SK-N-MC (cell line): ENCODE results near the gene BCAP31.
A peak's percentile ranks its signal among the peaks of the same experiment; 100 is the strongest.

Experiments
- DNase-seq: peaks from one replicate; pipeline ENCODE4 v3.0.0-alpha.2; 2011; ENCODE audit warnings: low read depth, low spot score
- H3K27ac ChIP-seq: fragments of 200-600 bp; sonication (generic); 2 replicates; pipeline ENCODE4 v1.5.1; 2016; ENCODE audit warnings: mixed run types
- H3K36me3 ChIP-seq: fragments of 200-600 bp; sonication (generic); 2 replicates; pipeline ENCODE4 v1.6.1; 2017; ENCODE audit warnings: antibody characterized with exemption, low read length, mixed read lengths; ENCODE audit not compliant: insufficient read depth
- H3K4me3 ChIP-seq: fragments of 200-600 bp; sonication (generic); 2 replicates; pipeline ENCODE4 v1.5.1; 2016
- H3K9ac ChIP-seq: fragments of 200-600 bp; sonication (generic); 2 replicates; pipeline ENCODE4 v1.8.0; 2017; ENCODE audit warnings: mixed run types, mixed read lengths; ENCODE audit not compliant: insufficient read length
- H3K9me3 ChIP-seq: fragments of 200-600 bp; sonication (generic); 2 replicates; pipeline ENCODE4 v1.6.1; 2017; ENCODE audit warnings: low read depth, mild to moderate bottlenecking, antibody characterized with exemption, low read length, moderate library complexity, mixed read lengths
- EZH2 ChIP-seq: fragments of 200-600 bp; sonication (generic); IDR thresholded peaks from one replicate; pipeline ENCODE4 v1.6.1; 2017; ENCODE audit warnings: antibody characterized with exemption
- FOXP2 ChIP-seq: optimal IDR thresholded peaks from 2 replicates; pipeline ENCODE3; 2011; ENCODE audit warnings: mild to moderate bottlenecking, moderate library complexity; ENCODE audit not compliant: insufficient read depth; ENCODE audit errors: extremely low read length, control extremely low read depth
- POLR2AphosphoS5 ChIP-seq: IDR thresholded peaks from 2 replicates; pipeline ENCODE4 v1.6.1; 2012; ENCODE audit warnings: mild to moderate bottlenecking, low read depth, low read length, borderline replicate concordance

Gene BCAP31

GRCh38 chrX:153671589-153672530 is 52.3 kb downstream of the BCAP31 start:
- H3K27ac ChIP-seq = no peak overlapping the region
- no peak overlapping the region for H3K9ac ChIP-seq
- DNase-seq = no peak
- TF ChIP-seq EZH2 (no peak), POLR2AphosphoS5 (no peak), FOXP2 (no peak)
- H3K9me3 ChIP-seq = no peaks in the 10 kb centered on the region
- no peaks in the 10 kb centered on the region for H3K36me3 ChIP-seq
- no peak overlapping the region for H3K4me3 ChIP-seq

- Histone ChIP-seq H3K27ac (no peak overlapping the region), H3K9me3 (no peaks in the 10 kb centered on the region), H3K36me3 (no peaks in the 10 kb centered on the region), H3K4me3 (no peak overlapping the region), H3K9ac (no peak overlapping the region)
- TF ChIP-seq EZH2 = no peak
- TF ChIP-seq POLR2AphosphoS5 = no peak
- TF ChIP-seq FOXP2 = no peak
- no peak for DNase-seq
These were observed 53.2 kb downstream of the BCAP31 start for GRCh38 chrX:153670748-153671588.

- no peak for DNase-seq
- Histone ChIP-seq H3K27ac (no peak overlapping the region), H3K9ac (no peak overlapping the region), H3K9me3 (no peaks in the 10 kb centered on the region), H3K4me3 (no peak overlapping the region), H3K36me3 (no peaks in the 10 kb centered on the region)
- TF ChIP-seq EZH2 = no peak
- no peak for TF ChIP-seq POLR2AphosphoS5
- TF ChIP-seq FOXP2 = no peak
These were observed 54.1 kb downstream of the BCAP31 start for GRCh38 chrX:153669901-153670731.

- H3K9ac ChIP-seq = no peak overlapping the region
- no peak overlapping the region for H3K4me3 ChIP-seq
- no peaks in the 10 kb centered on the region for H3K9me3 ChIP-seq
- no peak overlapping the region for H3K27ac ChIP-seq
- H3K36me3 ChIP-seq = no peaks in the 10 kb centered on the region
- no peak for DNase-seq
- TF ChIP-seq FOXP2 (no peak), EZH2 (no peak), POLR2AphosphoS5 (no peak)
These were observed 54.9 kb downstream of the BCAP31 start for GRCh38 chrX:153669174-153669890.

GRCh38 chrX:153668423-153669173 is 55.6 kb downstream of the BCAP31 start:
- H3K27ac ChIP-seq = no peak overlapping the region
- TF ChIP-seq EZH2 = no peak
- TF ChIP-seq FOXP2 = no peak
- no peak for TF ChIP-seq POLR2AphosphoS5
- no peak for DNase-seq

GRCh38 chrX:153667956-153668396 is 56.2 kb downstream of the BCAP31 start:
- TF ChIP-seq POLR2AphosphoS5 (no peak), FOXP2 (no peak), EZH2 (no peak)
- H3K9ac ChIP-seq = no peak overlapping the region
- H3K27ac ChIP-seq = no peak overlapping the region
- H3K4me3 ChIP-seq = peak overlapping the region; percentile 50
- DNase-seq = no peak
- H3K36me3 ChIP-seq = no peaks in the 10 kb centered on the region
- no peaks in the 10 kb centered on the region for H3K9me3 ChIP-seq

More at GRCh38 chrX:153668423-153669173, 55.6 kb downstream of the BCAP31 start:
- Histone ChIP-seq H3K9me3 (no peaks in the 10 kb centered on the region), H3K36me3 (no peaks in the 10 kb centered on the region), H3K4me3 (no peak overlapping the region), H3K9ac (no peak overlapping the region)

- DNase-seq = no peak
- Histone ChIP-seq H3K27ac (no peak overlapping the region), H3K36me3 (no peaks in the 10 kb centered on the region), H3K9me3 (no peaks in the 10 kb centered on the region), H3K9ac (no peak overlapping the region), H3K4me3 (peak overlapping the region; percentile 50)
- TF ChIP-seq POLR2AphosphoS5 (no peak), FOXP2 (no peak), EZH2 (no peak)
These were observed 56.8 kb downstream of the BCAP31 start for GRCh38 chrX:153667281-153667955.
